LNCAP (cell line): ENCODE data around the gene ANKFY1.

Experiments
- TF ChIP-seq, protein P1 (sequence below): fragments of 450-650 bp; IDR thresholded peaks from 2 replicates; pipeline ENCODE4 v1.5.1; 2017; ENCODE audit warnings: mild to moderate bottlenecking

ANKFY1 gene

DNA sequence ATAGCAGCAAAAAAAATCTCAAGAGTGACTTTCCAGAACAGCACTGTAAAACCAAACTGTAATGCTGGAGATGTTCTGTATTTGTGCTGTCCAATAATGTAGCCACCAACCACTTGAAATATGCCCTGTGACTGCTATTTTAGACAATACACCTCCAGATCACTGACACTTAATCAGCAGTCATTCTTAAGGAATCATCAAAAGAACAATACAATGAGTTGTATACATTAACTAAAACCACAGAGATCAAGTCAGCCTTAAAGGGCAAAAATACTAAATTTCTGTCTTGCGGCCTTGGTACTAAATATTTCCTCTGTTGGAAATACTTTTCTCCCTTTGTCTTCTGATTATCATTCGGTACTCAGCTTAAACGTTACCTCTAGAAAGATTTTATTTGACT lies 33.6 kb upstream of the ANKFY1 start:
- TF ChIP-seq, protein P1, sequence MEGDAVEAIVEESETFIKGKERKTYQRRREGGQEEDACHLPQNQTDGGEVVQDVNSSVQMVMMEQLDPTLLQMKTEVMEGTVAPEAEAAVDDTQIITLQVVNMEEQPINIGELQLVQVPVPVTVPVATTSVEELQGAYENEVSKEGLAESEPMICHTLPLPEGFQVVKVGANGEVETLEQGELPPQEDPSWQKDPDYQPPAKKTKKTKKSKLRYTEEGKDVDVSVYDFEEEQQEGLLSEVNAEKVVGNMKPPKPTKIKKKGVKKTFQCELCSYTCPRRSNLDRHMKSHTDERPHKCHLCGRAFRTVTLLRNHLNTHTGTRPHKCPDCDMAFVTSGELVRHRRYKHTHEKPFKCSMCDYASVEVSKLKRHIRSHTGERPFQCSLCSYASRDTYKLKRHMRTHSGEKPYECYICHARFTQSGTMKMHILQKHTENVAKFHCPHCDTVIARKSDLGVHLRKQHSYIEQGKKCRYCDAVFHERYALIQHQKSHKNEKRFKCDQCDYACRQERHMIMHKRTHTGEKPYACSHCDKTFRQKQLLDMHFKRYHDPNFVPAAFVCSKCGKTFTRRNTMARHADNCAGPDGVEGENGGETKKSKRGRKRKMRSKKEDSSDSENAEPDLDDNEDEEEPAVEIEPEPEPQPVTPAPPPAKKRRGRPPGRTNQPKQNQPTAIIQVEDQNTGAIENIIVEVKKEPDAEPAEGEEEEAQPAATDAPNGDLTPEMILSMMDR = no peak

DNA sequence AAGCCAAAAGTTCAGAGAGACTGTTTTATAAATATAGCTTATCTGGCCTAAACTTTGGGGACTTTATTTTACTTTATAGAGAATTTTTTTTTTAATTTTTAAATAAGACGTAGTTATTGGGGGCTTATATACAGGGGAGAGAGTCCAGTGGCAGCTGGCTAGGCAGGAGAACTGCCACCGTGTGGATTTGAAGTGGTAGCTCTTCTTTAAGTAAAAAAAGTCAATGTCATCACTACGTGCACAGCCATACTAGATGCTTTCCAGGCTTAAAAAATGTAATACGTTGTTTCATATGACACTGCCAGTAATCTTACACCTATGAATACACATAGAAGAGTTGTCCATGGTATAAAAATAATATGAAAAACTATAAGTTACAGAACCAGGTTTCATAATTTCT lies 31.9 kb upstream of the ANKFY1 start:
- TF ChIP-seq, protein P1 = no peak

DNA sequence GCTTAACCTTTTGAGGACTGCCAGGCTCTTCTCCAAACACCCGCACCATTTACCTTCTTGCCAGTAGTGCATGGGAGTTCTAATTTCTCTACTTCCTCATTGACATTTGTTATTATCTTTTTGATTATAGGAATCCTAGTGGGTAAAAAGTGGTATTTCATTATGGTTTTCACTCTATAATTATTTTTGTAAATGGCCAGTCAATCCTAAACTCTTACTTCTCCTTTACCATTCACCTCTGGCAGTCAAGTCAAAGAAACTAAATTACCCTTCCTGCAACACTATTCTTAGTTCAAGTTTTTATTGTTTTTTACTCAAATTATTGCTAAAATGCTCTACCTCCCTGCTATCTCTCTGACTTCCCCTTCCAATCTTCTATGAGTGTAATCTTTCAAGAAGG lies 29.8 kb upstream of the ANKFY1 start:
- TF ChIP-seq, protein P1 = no peak

DNA sequence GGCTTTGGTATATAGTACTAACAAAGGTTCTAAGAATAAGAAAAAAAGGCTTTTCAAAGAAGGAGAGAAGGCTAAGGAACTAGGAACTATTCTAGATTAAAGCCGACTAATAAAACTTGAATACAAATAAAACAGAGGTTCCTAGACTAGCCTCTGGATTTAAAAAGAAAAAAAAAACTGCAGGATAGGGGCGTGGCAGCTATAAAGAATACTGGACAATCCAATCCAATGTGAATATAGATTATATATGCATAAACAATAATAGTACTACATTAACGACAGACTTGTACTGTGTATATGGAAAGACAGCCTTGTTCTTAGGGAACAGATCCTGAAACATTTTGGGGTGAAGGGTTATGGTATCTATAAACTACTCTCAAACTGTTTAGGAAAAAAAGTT lies 23.9 kb upstream of the ANKFY1 start:
- TF ChIP-seq, protein P1 = no peak

DNA sequence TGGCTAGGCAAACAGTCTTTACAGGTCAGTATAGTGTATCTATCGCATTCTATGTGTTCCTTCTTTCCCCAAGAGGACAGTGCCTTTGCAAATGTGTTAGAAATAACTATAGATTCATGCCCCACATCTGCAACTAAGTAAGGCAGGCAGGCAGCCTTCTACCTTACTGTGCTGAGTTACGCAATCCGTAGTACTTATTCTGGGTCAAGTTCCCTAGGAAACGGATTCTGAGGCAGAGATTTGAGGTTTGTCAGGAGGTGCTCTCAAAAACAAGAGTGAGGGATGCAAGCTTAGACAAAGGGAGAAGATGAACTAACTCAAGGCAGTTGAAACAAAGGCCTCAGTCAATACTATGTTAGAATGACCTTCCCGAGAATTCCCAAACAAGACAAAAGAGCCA lies 12.7 kb upstream of the ANKFY1 start:
- TF ChIP-seq, protein P1 = no peak

DNA sequence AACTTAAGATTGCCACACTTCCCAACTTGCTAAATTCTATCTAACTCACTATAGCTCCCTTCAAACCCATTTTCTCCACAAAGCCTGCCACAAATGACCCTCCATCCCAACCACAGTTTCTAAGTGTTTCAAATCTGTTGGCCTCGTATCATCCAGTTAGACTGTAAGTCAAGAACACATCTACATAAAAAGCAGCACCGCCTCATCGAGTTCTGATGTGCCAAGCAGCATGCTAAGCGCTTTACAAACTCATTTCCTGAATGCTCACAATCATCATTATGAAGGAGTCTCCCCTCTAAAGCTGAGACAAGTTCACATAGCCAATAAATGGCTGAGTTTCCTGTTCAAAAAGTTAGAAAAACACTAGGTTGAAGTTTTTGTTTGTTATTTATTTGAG lies 9.2 kb upstream of the ANKFY1 start:
- TF ChIP-seq, protein P1 = no peak

DNA sequence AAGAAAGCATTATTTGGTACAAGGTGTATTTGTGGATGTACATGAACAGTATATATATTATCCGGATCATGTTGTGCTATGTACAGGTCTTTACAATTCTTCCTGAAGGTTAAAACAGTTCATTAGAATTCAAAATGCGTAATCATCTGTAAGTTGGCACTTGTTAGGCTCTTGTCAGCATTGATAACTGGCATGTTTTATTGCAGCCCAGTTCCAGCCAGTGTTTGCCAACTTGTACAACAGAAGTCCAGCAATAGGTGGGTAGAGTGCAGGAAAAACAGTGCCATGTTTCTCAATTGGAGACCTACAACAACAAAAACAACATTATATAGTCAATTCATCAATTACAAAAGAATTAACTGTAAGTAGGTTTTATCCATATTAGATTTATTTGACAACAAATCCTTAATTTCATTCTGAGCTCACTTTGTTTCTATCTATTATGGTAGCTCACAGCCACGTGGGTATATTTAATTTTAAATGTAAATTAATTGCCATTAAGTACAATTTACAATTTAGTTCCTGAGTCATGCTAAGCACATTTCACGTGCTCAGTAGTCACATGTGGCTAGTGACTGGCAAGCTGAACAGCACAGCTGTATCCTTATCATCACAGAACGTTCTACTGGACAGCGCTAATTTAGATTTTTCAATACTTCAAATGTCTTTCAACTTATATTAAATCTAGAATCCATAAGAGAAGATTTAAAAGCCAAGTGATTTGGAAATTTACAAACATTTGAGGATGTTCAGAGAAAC lies 8.6 kb upstream of the ANKFY1 start:
- TF ChIP-seq, protein P1 = no peak

DNA sequence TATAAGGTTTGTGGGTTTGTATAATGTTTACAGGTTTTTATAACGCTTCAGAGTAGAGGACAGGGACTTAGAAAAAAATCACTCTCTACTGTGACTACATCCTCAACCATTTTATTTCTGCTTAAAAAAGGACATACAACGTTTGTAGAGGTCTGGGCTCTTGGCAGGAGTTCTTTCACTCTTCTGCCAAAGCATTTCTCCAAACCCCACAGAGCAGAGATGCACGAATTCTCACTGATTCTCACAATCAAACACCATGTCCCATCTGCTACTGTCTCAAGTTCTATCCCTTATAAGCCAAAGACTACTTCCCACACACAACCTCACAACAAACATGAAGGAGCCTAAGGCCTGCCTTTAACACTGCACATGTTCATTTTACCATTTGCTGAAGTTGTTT lies 7.0 kb upstream of the ANKFY1 start:
- TF ChIP-seq, protein P1 = no peak
